Measurements from ENCODE around the gene B4GALT2.
A peak's percentile ranks its signal among the peaks of the same experiment; 100 is the strongest.

B4GALT2 gene

GRCh38 chr1:44021581-44022321 lies 42.7 kb downstream of the B4GALT2 start:
- FAIRE-seq (no peak), DNase-seq (ENCODE audit: insufficient read length, low spot score) (no peak)
- TF ChIP-seq TAF1 (IDR thresholded peaks at IDR 0.05; ENCODE audit: low read depth, low read length): no peak

GRCh38 chr1:44024031-44024902 lies 45.3 kb downstream of the B4GALT2 start:
- FAIRE-seq (no peak), DNase-seq (ENCODE audit: insufficient read length, low spot score) (no peak)
- TF ChIP-seq POU2F2 (IDR thresholded peaks at IDR 0.05; ENCODE audit: low read depth, low read length) (no peak), POLR2A (IDR thresholded peaks at IDR 0.05; ENCODE audit: low read depth, low read length) (no peak), TAF1 (IDR thresholded peaks at IDR 0.05; ENCODE audit: low read depth, low read length) (no peak), PAX5 (IDR thresholded peaks at IDR 0.05; ENCODE audit: insufficient read depth, low read length, severe bottlenecking) (no peak)

GRCh38 chr1:44024903-44025525 lies 46.0 kb downstream of the B4GALT2 start:
- DNase-seq (ENCODE audit: insufficient read length, low spot score): no peak
- no peak for FAIRE-seq
- TF ChIP-seq TAF1 (IDR thresholded peaks at IDR 0.05; ENCODE audit: low read depth, low read length) (no peak), POLR2AphosphoS5 (IDR thresholded peaks at IDR 0.05; ENCODE audit: low read depth, low read length) (no peak), POLR2A (IDR thresholded peaks at IDR 0.05; ENCODE audit: low read depth, low read length) (no peak), SPI1 (IDR thresholded peaks at IDR 0.05; ENCODE audit: low read depth, low read length) (no peak), POU2F2 (IDR thresholded peaks at IDR 0.05; ENCODE audit: low read depth, low read length) (no peak), PAX5 (IDR thresholded peaks at IDR 0.05; ENCODE audit: insufficient read depth, low read length, severe bottlenecking) (no peak)

GRCh38 chr1:44025816-44026215 lies 46.8 kb downstream of the B4GALT2 start:
- no peak for DNase-seq (ENCODE audit: insufficient read length, low spot score)
- peak; percentile 62 for FAIRE-seq
- no peak for TF ChIP-seq POU2F2 (IDR thresholded peaks at IDR 0.05; ENCODE audit: low read depth, low read length)
- no peak for TF ChIP-seq PAX5 (IDR thresholded peaks at IDR 0.05; ENCODE audit: insufficient read depth, low read length, severe bottlenecking)
- no peak for TF ChIP-seq POLR2AphosphoS5 (IDR thresholded peaks at IDR 0.05; ENCODE audit: low read depth, low read length)
- no peak for TF ChIP-seq POLR2A (IDR thresholded peaks at IDR 0.05; ENCODE audit: low read depth, low read length)
- no peak for TF ChIP-seq TAF1 (IDR thresholded peaks at IDR 0.05; ENCODE audit: low read depth, low read length)
- TF ChIP-seq SPI1 (IDR thresholded peaks at IDR 0.05; ENCODE audit: low read depth, low read length): no peak

- FAIRE-seq: no peak
Observed at GRCh38 chr1:44027320-44027719, 48.3 kb downstream of the B4GALT2 start.

GRCh38 chr1:44029260-44029910 lies 50.4 kb downstream of the B4GALT2 start:
- DNase-seq (ENCODE audit: insufficient read length, low spot score) (no peak), FAIRE-seq (no peak)
- TF ChIP-seq POU2F2 (IDR thresholded peaks at IDR 0.05; ENCODE audit: low read depth, low read length) (no peak), TAF1 (IDR thresholded peaks at IDR 0.05; ENCODE audit: low read depth, low read length) (no peak), SPI1 (IDR thresholded peaks at IDR 0.05; ENCODE audit: low read depth, low read length) (no peak)

More at GRCh38 chr1:44027320-44027719, 48.3 kb downstream of the B4GALT2 start:
- TF ChIP-seq POLR2AphosphoS5 (IDR thresholded peaks at IDR 0.05; ENCODE audit: low read depth, low read length) (no peak), TAF1 (IDR thresholded peaks at IDR 0.05; ENCODE audit: low read depth, low read length) (no peak), PAX5 (IDR thresholded peaks at IDR 0.05; ENCODE audit: insufficient read depth, low read length, severe bottlenecking) (no peak), POLR2A (IDR thresholded peaks at IDR 0.05; ENCODE audit: low read depth, low read length) (no peak), SPI1 (IDR thresholded peaks at IDR 0.05; ENCODE audit: low read depth, low read length) (no peak), POU2F2 (IDR thresholded peaks at IDR 0.05; ENCODE audit: low read depth, low read length) (no peak)
- DNase-seq (ENCODE audit: insufficient read length, low spot score): no peak

GRCh38 chr1:44029911-44030604 lies 51.0 kb downstream of the B4GALT2 start:
- FAIRE-seq: peak; percentile 97
- TF ChIP-seq POU2F2 (IDR thresholded peaks at IDR 0.05; ENCODE audit: low read depth, low read length) (0 out of 2 replicates have a peak, but pooled peaks have one; percentile 43), TAF1 (IDR thresholded peaks at IDR 0.05; ENCODE audit: low read depth, low read length) (no peak)
- peak; percentile 84 for DNase-seq (ENCODE audit: insufficient read length, low spot score)

GRCh38 chr1:44030605-44031251 lies 51.7 kb downstream of the B4GALT2 start:
- no peak for DNase-seq (ENCODE audit: insufficient read length, low spot score)
- TF ChIP-seq POU2F2 (IDR thresholded peaks at IDR 0.05; ENCODE audit: low read depth, low read length) (no peak), POLR2A (IDR thresholded peaks at IDR 0.05; ENCODE audit: low read depth, low read length) (no peak), SPI1 (IDR thresholded peaks at IDR 0.05; ENCODE audit: low read depth, low read length) (no peak), POLR2AphosphoS5 (IDR thresholded peaks at IDR 0.05; ENCODE audit: low read depth, low read length) (no peak), PAX5 (IDR thresholded peaks at IDR 0.05; ENCODE audit: insufficient read depth, low read length, severe bottlenecking) (no peak), TAF1 (IDR thresholded peaks at IDR 0.05; ENCODE audit: low read depth, low read length) (no peak)
- no peak for FAIRE-seq
